Activated CD8-positive, alpha-beta memory T cell treated with anti-CD3 and anti-CD28 coated beads for 36 hours (primary cell): ENCODE data around the gene F10. TPM values are rescaled to one million over a fixed set of nuclear protein-coding genes. Genes with fewer than 3 reads are reported as not detected.

Experiments
- CTCF ChIA-PET: fragments of 350-600 bp; sonication (Branson Sonifier 250); formaldehyde crosslinking; loops from one replicate; lab custom pipeline; 2021; ENCODE audit warnings: antibody characterized with exemption; lab: Charles Lee
- POLR2A ChIA-PET: fragments of 350-600 bp; sonication (Branson Sonifier 250); formaldehyde crosslinking; loops from one replicate; lab custom pipeline; 2021; ENCODE audit warnings: antibody characterized with exemption; lab: Charles Lee
- total RNA-seq, 2 experiments: library from RNA; stranded (reverse); gene quantifications; one replicate each; pipeline ENCODE4 v1.2.3, GENCODE V29; 2021

F10 gene
- total RNA-seq, 2 experiments from 2014 or later: not detected

DNA sequence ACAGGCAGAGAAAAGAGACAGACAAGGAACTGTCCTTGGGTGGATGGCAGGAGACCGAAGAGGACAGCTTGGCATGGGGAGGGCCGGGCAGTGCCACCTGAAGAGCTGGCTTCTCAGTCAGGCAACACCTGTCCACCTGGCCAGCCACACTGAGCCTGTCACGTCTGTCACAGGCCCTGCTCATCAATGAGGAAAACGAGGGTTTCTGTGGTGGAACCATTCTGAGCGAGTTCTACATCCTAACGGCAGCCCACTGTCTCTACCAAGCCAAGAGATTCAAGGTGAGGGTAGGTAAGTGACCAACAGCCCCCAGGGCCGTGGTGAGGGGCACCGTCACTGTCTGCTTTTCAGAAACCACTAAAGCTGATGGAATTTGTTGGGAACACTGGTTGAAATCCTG is 24.6 kb downstream of the F10 start:
- ChIA-PET CTCF (no interaction called here), POLR2A (no interaction called here)

DNA sequence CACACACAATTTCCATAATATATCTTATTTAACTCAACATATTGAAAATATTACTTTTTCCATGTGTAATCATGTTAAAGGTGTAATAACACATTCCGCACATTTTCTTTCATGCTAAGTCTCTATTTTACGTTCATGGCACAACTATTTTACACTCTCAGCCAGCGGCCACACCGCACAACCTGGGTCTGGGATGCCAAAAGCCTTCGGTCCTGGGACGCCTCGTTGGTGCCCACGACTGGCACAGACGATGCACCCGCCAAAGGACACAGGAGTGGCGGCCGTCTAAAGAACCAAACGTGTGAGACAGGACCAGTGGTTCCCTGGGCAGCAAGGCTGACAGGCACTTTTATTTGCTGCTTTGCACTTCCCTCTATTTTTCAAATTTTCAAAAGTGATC is 25.8 kb downstream of the F10 start:
- ChIA-PET POLR2A (no interaction called here), CTCF (no interaction called here)

DNA sequence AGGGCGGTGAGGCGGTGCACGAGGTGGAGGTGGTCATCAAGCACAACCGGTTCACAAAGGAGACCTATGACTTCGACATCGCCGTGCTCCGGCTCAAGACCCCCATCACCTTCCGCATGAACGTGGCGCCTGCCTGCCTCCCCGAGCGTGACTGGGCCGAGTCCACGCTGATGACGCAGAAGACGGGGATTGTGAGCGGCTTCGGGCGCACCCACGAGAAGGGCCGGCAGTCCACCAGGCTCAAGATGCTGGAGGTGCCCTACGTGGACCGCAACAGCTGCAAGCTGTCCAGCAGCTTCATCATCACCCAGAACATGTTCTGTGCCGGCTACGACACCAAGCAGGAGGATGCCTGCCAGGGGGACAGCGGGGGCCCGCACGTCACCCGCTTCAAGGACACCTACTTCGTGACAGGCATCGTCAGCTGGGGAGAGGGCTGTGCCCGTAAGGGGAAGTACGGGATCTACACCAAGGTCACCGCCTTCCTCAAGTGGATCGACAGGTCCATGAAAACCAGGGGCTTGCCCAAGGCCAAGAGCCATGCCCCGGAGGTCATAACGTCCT is 26.4 kb downstream of the F10 start:
- ChIA-PET CTCF (no interaction called here), POLR2A (no interaction called here)

DNA sequence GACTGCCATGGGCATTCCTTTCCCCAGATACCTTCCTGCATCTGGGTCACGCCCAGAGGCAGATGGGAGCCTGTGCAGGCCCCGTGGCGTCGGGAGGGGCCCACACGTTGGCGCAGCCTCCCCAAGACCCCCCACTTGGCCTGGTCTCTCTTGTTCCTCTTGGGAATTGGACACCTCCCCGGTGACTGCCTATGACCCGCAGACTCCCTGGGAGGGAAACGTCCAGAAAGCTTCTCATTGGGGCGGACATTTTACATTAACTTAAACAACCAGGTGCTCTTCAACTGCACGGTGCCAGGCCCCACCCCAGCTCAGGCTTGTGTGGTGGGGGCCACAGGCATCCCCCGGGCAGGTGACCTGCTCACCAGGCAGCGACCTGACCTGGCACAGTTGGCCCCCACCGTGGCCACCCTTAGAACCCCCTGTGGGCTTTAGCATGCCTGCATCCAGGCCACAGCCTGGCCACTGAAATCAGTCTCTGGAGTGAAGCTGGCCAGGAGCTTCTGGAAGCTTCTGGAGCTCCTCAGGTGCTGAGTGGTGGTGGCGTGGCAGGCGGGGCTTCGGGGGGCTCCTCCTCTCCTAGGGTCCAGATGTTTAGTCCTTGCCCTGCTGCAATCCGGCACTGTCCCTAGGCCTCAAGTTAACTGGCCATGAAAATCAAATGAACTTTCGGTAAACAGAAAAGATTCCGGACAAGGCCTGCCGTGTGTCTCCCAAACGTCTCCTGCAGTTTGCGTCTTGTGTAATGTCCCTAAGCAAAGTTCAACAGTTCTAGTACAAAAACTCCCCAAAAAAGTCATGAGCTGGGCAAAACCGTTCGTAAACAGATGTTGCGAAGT is 27.3 kb downstream of the F10 start:
- POLR2A ChIA-PET: no interaction called here
- CTCF ChIA-PET: no interaction called here

DNA sequence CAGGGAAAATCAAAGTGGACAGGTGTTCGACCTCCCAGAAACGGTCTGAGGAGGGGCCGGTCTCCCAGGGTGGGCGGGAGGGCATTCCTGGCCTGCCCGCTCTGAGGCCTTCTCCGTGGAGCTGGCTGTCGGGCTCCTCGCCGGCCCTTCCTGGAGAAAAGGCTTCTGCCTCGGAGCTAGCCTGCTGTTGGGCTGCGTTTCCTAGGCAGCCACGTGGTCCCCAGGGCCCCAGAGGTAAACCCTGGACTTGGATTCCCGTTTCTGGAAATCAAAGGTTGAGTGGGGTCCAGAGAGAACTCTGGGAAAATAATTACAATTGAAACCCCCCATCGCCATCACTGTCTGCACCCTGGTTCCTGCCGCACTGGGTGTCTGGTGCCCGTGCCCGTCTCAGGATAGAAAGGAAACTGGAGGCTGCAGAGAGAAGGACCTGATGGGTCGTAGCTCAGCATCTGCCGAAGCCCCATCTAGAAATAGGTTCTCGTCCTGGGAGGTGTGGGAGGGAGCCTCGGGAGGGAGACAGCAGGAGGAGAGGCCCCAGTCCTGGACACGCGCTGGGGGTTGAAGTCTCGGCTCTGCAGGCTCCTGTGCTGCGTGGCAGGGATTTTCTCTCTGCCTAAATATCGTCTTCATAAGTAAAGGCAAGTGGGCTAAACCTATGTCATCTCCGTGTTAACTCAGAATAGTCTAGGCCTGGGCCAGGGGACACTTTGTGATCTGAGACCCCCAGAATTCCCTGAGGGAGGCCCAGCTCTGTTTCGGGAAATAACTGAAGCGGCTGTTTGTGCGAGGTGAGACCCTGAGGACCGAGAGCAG is 28.2 kb downstream of the F10 start:
- CTCF ChIA-PET: interaction anchor here (1.0 kb wide), 1 partner anchor 9 kb away, joined by 3 read pairs; no protein-coding TSS in a partner anchor
- POLR2A ChIA-PET: no interaction called here

DNA sequence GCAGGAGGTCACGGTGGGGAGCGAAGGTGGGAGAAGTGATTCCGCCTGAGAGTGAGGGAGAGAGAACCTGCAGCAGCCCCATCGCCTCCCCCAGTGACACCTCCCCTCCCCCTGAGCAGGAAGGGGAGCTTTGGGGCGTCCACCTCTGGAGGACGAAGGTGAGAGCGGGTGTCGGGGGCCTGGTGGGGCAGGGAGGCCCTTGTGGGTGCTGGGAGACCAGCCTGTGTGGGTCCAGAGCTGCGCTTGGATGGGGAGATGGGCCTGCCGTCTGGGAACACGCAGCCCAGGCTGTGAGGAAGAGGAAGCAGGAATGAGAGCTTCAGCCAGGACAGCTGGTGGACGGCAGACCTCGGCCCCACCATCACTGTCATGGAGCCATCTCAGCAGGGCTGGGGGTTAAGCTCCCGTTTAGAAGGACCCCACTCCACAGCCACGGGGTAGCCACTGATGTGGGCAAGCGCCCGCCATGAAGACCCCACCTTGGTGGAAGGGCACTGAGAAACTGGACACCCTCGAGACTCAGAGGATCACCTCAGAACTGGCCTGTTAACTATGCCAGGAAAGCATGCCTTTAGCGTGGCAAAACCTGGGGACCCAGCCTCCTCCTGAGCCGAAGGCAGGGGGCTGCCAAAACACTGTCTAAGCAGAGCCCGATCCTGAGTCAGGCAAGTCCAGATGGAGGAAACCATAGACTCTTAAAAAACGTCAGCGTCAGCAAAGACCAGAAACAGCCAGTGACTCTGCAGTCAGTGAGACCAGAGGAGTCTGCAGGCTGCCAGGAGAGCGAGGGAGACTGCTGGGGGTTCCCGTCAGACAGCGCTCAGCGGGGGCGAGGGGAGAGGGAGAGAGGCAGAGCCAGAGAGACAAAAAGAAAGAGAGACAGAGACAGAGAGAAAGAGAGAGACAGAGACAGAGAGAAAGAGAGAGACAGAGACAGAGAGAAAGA is 29.4 kb downstream of the F10 start:
- CTCF ChIA-PET: interaction anchor here (0.6 to 1.0 kb wide), 2 partner anchors 10 to 216 kb away, joined by 3 read pairs; no protein-coding TSS in a partner anchor
- POLR2A ChIA-PET: no interaction called here

DNA sequence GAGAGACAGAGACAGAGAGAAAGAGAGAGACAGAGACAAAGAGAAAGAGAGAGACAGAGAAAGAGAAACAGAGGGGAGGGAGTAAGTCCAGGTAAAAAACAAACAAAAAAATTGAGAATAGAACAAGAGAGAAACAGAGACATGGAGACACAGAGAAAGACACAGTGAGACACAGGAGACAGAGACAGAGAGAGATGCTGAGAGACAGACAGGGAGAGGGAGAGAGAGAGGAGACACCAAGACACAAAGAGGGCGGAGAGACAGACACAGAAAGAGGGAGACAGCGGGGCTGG is 30.0 kb downstream of the F10 start:
- POLR2A ChIA-PET: interaction anchor here (1.0 kb wide), 1 partner anchor 57 kb away, joined by 3 read pairs; the partner anchor contains the start of gene CUL4A

DNA sequence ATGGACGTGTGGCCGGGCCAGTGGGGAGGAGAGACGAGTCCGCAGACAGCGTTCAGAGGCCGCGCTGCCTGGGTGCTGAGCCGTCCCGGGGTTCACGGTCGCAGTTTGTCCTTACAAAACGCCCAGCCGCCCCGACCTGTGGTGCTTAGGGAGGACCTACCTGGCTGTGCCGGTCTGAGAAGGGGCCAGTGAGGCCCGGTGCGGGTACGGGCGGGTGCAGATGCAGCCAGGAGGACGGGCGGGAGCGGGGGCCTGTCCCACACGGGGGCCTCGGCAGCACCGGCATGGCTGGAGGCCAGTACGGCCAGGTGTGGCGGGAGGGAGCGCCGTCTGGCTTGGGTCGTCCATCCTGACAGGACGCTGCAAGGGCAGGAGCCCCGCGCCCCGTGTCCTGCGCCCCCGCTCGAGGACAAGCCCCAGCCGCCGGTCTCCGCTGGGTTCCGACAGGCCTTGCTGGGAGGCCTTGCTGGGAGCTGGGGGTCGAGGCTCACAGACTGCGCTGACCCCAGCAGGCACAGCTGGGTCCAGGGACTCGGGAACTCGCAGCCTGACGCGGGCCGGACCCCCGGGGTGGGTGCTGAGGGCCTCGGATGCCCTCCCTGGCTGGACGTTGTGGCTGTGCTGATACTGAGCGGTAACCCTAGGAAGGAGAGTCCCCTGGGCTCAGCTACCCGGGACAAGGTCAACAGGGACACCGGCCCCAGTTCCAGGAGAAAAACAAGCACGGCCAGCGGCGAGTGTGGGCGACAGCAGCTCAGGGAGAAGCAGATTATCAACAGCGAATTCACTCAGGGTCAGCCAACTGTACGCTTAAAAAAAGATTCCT is 30.6 kb downstream of the F10 start:
- ChIA-PET POLR2A (interaction anchor here (0.6 to 1.0 kb wide), 2 partner anchors 56 to 60 kb away, joined by 3 read pairs; partner anchors contain the start of gene CUL4A), CTCF (no interaction called here)

More for the DNA sequence above, 30.0 kb downstream of the F10 start:
- CTCF ChIA-PET: no interaction called here

DNA sequence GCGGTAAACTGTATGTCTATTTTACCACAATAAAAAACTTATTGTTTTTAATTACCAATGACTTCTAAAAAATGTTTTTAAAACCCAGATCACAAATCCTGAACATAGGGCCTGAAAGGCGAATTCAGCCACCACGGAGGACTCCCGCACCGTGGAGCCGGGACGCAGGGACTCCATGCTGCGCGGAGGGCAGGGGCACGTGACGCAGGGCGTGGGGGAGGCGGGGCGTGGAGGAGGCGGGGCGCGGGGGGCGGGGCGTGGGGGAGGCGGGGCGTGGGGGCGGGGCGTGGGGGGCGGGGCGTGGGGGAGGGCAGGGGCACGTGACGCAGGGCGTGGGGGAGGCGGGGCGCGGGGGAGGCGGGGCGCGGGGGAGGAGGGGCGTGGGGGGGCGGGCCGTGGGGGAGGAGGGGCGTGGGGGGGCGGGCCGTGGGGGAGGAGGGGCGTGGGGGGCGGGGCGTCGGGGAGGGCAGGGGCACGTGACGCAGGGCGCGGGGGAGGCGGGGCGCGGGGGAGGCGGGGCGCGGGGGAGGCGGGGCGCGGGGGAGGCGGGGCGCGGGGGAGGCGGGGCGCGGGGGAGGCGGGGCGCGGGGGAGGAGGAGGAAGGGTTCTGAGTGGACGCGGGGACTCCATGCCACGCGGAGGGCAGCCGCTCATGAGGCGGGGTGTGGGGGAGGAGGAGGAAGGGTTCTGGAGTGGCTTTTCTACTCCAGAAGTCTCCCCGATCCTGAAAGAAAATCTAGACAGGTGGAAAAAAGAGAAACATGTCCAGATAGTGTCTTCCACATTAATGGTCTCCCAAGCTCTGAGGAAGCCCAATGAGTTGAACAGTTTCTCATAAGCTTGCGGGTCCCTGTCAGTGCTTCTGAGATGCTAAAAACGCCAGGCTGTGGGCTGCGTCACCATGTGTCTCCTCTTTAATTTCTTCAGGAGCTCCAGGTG is 31.5 kb downstream of the F10 start:
- CTCF ChIA-PET: no interaction called here
- POLR2A ChIA-PET: interaction anchor here (0.6 to 1.0 kb wide), 2 partner anchors 55 to 61 kb away, joined by 3 read pairs; partner anchors contain the start of gene CUL4A

DNA sequence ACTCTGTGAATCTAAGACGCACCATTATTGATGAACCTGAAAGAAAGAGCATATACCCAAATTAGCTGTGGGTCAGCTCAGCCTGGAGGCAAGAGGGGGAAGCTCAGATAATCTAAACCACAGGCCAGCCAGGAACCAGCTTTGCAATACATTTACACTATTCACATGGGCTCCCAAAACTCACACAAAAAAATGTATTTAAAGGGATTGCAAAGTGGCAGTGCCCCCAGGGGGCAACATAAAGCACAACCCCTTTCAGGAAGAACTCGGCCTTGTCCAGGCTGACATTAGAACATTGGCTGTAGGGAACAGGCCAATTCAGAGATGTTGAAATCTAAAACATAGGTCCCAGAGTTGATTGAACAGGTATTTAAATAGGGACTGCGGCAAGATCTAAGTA is 32.6 kb downstream of the F10 start:
- ChIA-PET CTCF (no interaction called here), POLR2A (no interaction called here)

DNA sequence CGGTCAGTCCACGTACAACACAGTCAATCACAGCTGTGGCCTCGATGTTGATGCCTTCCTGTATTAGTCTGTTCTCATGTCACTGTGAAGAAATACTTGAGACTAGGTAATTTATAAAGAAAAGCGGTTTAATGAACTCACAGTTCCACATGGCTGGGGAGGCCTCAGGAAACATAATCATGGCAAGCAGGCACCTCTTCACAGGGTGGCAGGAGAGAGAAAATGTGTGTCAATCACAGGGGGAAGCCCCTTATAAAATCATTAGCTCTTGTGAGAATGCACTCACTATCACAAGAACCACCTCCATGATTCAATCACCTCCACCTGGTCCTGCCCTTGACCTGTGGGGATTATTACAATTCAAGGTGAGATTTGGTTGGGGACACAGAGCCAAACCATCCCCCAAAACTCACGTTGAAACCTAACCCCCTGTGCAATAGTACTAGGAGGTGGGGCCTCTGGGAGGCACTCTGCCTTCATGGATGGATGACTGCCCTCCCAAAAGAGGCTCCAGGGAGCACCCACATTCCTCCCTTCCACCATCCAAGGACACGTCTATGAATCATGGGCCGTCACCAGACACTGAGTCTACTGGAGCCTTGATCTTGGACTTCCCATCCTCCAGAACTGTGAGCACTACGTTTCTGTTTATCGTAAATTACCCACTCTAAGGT is 33.5 kb downstream of the F10 start:
- POLR2A ChIA-PET: no interaction called here
- CTCF ChIA-PET: interaction anchor here (1.1 kb wide), 1 partner anchor 11 kb away, joined by 4 read pairs; no protein-coding TSS in a partner anchor

DNA sequence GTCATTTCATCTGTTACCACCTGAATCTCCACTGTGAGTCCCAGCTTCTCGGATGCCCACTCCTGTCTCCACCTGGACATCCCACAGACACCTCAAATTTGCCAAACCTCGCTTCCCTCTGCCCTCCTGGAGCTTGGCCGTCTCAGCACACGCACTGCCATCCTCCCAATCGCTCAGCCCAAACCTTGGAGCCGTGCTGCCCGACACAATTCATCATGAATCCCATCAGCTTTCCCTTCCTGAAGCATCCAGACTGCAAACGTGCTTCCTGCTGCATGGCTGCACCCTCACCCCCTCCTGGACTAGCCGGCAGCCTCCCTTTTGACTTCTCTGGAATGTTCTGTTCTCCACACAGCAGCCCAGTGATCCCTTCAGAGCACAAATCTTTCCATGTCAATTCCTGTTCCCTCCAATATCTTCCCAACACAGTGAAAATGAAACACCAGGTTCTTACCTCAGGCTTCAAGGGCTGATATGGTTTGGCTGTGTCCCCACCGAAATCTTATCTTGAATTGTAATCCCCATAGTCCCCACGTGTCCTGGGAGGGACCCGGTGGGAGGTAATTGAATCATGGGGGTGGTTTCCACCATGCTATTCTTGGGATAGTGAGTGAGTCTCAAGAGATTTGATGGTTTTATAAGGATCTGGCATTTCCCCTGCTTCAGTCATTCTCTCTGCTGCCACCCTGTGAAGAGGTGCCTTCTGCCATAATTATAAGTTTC is 34.8 kb downstream of the F10 start:
- POLR2A ChIA-PET: no interaction called here
- CTCF ChIA-PET: interaction anchor here (1.1 kb wide), 1 partner anchor 9 kb away, joined by 4 read pairs; no protein-coding TSS in a partner anchor

DNA sequence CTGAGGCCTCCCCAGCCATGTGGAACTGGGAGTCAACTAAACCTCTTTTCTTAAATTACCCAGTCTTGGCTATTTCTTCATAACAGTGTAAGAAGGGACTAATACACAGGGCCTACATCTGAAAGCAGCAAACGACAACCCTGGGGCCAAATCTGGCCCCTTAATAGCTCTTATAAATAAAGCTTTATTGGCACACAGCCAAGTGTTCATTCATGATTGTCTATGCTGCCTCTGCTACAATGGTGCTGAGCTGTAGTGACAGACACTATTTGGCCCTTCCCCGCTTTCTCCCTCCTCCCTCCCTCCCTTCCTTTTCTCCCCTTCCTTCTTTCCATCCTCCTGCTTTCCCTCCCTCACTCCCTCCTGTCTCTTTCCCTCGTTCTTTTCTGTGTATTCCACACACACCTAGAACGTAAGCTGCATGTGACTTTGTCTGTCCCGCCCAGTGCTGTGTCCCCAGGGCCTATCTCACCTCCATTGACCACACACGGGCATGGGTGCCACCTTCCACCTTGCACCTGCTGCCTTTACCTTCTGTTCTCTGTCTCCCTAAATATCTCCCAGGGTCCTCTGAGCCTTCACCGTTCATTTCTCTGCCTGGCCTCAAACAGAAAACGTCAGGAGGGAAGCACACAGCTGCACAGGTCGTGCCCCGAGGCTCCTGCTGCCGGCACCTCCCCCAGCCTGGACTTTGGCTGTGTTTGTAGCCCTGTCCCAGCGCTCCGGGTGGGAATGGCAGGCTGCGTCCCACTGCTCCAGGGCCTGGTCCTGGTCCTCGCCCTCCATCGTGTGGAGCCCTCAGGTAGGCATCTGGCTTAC is 35.5 kb downstream of the F10 start, which contains the start of gene PROZ:
Gene PROZ, plus strand, starts transcription at position 720 of the 819 bp plus-strand sequence. Its CDS starts 13 bp downstream, at position 733.
- ChIA-PET POLR2A (no interaction called here), CTCF (interaction anchor here (0.7 kb wide), 1 partner anchor 9 kb away, joined by 3 read pairs; no protein-coding TSS in a partner anchor)

DNA sequence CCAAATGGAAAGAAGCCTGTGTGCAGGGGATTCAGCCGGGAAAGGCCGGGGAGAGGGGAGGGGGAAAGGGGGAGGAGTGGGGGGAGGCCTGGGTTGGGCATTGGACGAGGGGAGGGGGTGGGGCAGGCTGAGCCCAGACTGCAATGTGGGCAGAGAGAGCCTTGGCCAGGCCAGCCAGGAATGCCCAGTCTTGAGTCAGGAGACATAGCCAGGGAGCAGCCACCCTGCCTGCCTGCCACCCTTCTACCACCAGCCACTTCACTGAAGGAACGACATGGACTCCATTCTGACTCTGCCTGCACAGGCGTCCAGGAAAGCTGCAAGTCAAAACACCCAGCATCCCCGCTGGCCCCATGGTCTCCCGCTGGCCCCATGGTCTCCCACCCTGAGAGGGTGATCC is 36.3 kb downstream of the F10 start:
- POLR2A ChIA-PET: no interaction called here
- CTCF ChIA-PET: no interaction called here

DNA sequence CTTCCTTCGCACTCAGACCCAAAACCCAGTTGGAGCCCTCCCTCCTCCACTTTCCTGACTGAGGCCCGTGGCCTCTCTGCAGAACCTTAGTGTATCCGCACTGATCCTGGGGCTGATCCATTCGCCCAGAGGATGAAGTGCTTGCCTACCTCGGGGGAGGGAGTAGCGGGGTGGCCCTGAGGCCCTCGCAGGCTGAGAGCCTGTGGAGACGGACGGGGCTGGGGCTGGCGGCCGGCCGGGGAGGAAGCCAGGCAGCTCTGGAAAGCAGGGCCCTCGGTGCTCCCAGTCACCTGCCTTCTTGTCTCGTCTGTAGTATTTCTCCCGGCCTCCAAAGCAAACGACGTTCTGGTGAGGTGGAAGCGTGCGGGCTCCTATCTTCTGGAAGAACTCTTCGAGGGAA is 37.1 kb downstream of the F10 start:
- POLR2A ChIA-PET: no interaction called here
- CTCF ChIA-PET: no interaction called here
